Activated CD4-positive, alpha-beta T cell treated with anti-CD3 and anti-CD28 coated beads, Interleukin-2, amount 10 ng/mL, durations not matched to agents 24 days and 14 days (primary cell): ENCODE data around the gene GPR78. TPM values are rescaled to one million over a fixed set of nuclear protein-coding genes. Genes with fewer than 3 reads are reported as not detected.

ENCODE experiments used
- DNase-seq: peaks from one replicate; pipeline ENCODE4 v3.0.0; 2022
- H3K27ac Mint-ChIP-seq: one replicate; pipeline ENCODE4 v1.8.0; 2022; ENCODE audit warnings: mild to moderate bottlenecking, mixed read lengths
- H3K27me3 Mint-ChIP-seq: one replicate; pipeline ENCODE4 v1.8.0; 2022; ENCODE audit warnings: mixed read lengths
- H3K36me3 Mint-ChIP-seq: one replicate; pipeline ENCODE4 v1.8.0; 2022; ENCODE audit warnings: low read depth, mild to moderate bottlenecking, mixed read lengths
- H3K4me1 Mint-ChIP-seq: one replicate; pipeline ENCODE4 v1.8.0; 2021; ENCODE audit warnings: mixed read lengths
- H3K4me3 Mint-ChIP-seq: one replicate; pipeline ENCODE4 v1.8.0; 2022; ENCODE audit warnings: mild to moderate bottlenecking, moderate library complexity, mixed read lengths
- H3K9me3 Mint-ChIP-seq: one replicate; pipeline ENCODE4 v1.8.0; 2021; ENCODE audit warnings: mixed read lengths
- intact Hi-C: fragments of 100-400 bp; cut with micrococcal nuclease; formaldehyde crosslinking; loops from one replicate; pipeline ENCODE4 v1.15.1; 2023
- total RNA-seq: library from RNA; stranded (reverse); gene quantifications from 2 replicates; pipeline ENCODE4 v1.2.3, GENCODE V29; 2022

GPR78 gene
- total RNA-seq, 1 donor from 2014 or later: not detected

GRCh38 chr4:8591626-8592365 lies 11.6 kb downstream of the GPR78 start:
- Mint-ChIP-seq H3K4me3 (no peak overlapping the region), H3K36me3 (no peaks in the 10 kb centered on the region), H3K27ac (no peak overlapping the region), H3K27me3 (peaks cover 21% of the 10 kb centered on the region), H3K4me1 (no peaks in the 10 kb centered on the region), H3K9me3 (no peaks in the 10 kb centered on the region)
- DNase-seq: no peak
- intact Hi-C loops: loop anchor here (10.0 kb wide), 1 partner anchor 347 kb away; no protein-coding TSS in a partner anchor

- Mint-ChIP-seq H3K4me1 (no peaks in the 10 kb centered on the region), H3K4me3 (no peak within 1 kb of the TSS), H3K27me3 (peaks cover 21% of the 10 kb centered on the region), H3K27ac (no peak within 1 kb of the TSS), H3K36me3 (no peaks in the 10 kb centered on the region), H3K9me3 (no peaks in the 10 kb centered on the region)
- intact Hi-C loops: loop anchor here (10.0 kb wide), 1 partner anchor 348 kb away; no protein-coding TSS in a partner anchor
- DNase-seq: no peak
Observed at GRCh38 chr4:8592366-8593263, 12.4 kb downstream of the GPR78 start, which contains the start of gene CPZ. CPZ (plus strand) TSS chr4:8592765; CDS start chr4:8592834, 69 bp downstream.

GRCh38 chr4:8593264-8594096 lies 13.3 kb downstream of the GPR78 start:
- Mint-ChIP-seq H3K27me3 (peaks cover 21% of the 10 kb centered on the region), H3K4me1 (no peaks in the 10 kb centered on the region), H3K9me3 (no peaks in the 10 kb centered on the region), H3K27ac (no peak overlapping the region), H3K4me3 (no peak overlapping the region), H3K36me3 (no peaks in the 10 kb centered on the region)
- DNase-seq: no peak
- intact Hi-C loops: loop anchor here (1.0 to 10.0 kb wide), 2 partner anchors 125 to 349 kb away; no protein-coding TSS in a partner anchor

DNA sequence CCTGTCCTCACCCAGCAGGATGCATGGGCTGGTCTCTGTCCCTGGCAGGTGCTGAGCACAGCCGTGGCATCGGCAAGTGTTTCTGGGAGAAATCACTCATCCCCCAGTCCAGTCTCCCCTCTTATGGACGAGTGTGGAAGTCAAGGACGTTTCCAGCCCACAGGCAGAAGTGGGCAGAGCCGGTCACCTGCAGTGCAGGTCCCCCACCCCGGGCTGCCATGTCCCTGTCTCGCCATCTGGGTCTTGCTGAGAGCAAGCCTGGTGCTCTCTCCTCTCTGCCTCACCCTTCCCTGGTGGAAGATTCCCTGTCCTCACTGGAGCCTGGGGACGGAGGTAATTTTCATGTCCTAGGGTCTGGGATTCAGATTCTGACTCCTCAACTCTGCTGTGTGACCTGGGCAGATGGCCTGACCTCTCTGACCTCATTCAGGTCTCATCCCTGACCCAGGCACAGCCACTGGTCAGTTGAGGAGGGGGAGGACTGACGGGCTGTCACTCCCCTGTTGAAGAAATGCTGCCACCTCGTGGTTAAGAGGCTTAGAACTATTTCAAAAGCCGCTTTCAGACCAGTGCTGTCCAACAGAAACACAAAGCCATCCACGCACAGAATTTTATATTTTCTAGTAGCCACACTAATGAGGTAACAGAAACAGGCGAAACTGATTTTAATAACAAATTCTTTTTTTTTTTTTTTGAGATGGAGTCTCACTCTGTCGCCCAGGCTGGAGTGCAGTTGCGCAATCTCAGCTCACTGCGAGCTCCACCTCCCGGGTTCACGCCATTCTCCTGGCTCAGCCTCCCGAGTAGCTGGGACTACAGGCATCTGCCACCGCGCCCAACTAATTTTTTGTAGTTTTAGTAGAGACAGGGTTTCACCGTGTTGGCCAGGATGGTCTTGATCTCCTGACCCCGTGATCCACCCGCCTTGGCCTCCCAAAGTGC lies 14.2 kb downstream of the GPR78 start:
- Mint-ChIP-seq H3K9me3 (no peaks in the 10 kb centered on the region), H3K27ac (no peak overlapping the region), H3K4me1 (no peaks in the 10 kb centered on the region), H3K27me3 (peaks cover 21% of the 10 kb centered on the region), H3K4me3 (no peak overlapping the region), H3K36me3 (no peaks in the 10 kb centered on the region)
- intact Hi-C loops: loop anchor here (1.0 to 10.0 kb wide), 2 partner anchors 126 to 350 kb away; no protein-coding TSS in a partner anchor
- peak; percentile 71 for DNase-seq

DNA sequence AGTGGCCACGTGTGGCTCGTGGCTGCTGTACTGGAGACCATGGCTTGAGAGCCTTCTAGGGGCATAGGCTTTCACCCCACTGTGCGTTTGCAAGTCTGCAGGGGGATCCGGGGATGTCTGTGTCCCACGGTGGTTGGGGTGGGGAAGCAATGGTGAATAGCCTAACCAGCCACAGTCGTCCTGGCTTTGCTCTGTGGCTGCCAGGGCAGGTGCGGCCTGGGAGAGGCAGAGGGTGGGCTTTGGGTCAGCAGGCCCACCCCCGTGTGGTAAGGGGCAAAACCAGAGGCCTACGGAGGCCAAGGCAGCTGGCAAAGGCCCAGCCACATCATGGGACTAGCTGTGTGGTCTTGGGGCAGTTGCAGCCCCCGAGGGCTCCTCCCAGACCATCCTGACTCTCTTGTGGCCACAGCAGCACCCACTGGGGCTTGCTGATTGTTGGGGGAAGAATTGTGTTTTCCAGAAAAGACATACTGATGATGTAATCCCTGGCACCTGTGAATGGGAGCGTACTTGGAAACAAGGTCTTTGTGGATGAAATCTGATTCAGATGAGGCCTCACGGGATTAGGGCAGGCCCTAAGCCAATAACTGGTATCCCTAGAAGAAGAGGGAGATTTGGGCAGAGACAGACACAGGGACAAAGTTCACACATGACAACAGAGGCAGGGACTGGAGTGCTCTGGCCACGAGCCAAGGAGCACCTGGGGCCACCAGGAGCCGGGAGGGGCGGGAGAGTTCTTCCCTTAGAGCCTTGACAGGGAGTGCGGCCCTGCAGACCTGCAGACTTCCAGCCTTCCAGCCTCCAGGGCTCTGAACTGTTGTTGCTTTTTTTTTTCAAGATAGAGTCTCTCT lies 15.3 kb downstream of the GPR78 start:
- no peaks in the 10 kb centered on the region for H3K36me3 Mint-ChIP-seq
- intact Hi-C loops: loop anchor here (10.0 kb wide), 1 partner anchor 351 kb away; no protein-coding TSS in a partner anchor
- H3K27me3 Mint-ChIP-seq: peaks cover 21% of the 10 kb centered on the region
- no peaks in the 10 kb centered on the region for H3K9me3 Mint-ChIP-seq
- H3K27ac Mint-ChIP-seq: no peak overlapping the region
- no peak for DNase-seq
- H3K4me1 Mint-ChIP-seq: no peaks in the 10 kb centered on the region
- H3K4me3 Mint-ChIP-seq: no peak overlapping the region

DNA sequence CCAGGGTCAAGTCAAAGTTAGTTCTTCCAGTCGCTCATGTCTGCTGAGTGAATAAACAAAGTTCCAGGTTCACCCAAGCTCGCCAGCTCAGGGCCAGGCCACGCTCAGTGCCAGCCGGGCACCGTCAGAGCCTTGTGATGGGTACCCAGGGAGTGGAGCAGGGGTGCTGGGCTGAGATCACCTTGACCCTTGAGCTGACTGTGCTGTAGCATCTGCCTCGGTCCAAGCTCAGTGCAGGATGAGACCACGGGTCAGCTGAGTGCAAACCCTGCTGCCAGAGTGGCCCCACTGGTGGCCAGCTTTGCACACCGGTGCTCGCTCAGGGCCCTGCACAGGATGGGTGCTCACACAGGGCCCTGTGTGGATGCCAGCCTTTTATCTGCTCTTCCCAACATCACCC lies 16.7 kb downstream of the GPR78 start:
- H3K4me3 Mint-ChIP-seq: no peak overlapping the region
- no peaks in the 10 kb centered on the region for H3K9me3 Mint-ChIP-seq
- DNase-seq: no peak
- H3K36me3 Mint-ChIP-seq: no peaks in the 10 kb centered on the region
- intact Hi-C loops: loop anchor here (10.0 kb wide), 1 partner anchor 352 kb away; no protein-coding TSS in a partner anchor
- H3K4me1 Mint-ChIP-seq: no peaks in the 10 kb centered on the region
- peaks cover 14% of the 10 kb centered on the region for H3K27me3 Mint-ChIP-seq
- H3K27ac Mint-ChIP-seq: no peak overlapping the region

GRCh38 chr4:8597319-8597718 lies 17.1 kb downstream of the GPR78 start:
- no peak overlapping the region for H3K4me3 Mint-ChIP-seq
- DNase-seq: no peak
- H3K36me3 Mint-ChIP-seq: no peaks in the 10 kb centered on the region
- H3K4me1 Mint-ChIP-seq: no peaks in the 10 kb centered on the region
- intact Hi-C loops: loop anchor here (10.0 kb wide), 1 partner anchor 353 kb away; no protein-coding TSS in a partner anchor
- H3K27ac Mint-ChIP-seq: no peak overlapping the region
- no peaks in the 10 kb centered on the region for H3K9me3 Mint-ChIP-seq
- peaks cover 14% of the 10 kb centered on the region for H3K27me3 Mint-ChIP-seq

- Mint-ChIP-seq H3K4me3 (no peak overlapping the region), H3K4me1 (no peaks in the 10 kb centered on the region), H3K9me3 (no peaks in the 10 kb centered on the region), H3K27ac (no peak overlapping the region), H3K36me3 (no peaks in the 10 kb centered on the region), H3K27me3 (peaks cover 14% of the 10 kb centered on the region)
- DNase-seq: no peak
- intact Hi-C loops: loop anchor here (10.0 kb wide), 1 partner anchor 353 kb away; no protein-coding TSS in a partner anchor
Observed at GRCh38 chr4:8597791-8598190, 17.6 kb downstream of the GPR78 start.

DNA sequence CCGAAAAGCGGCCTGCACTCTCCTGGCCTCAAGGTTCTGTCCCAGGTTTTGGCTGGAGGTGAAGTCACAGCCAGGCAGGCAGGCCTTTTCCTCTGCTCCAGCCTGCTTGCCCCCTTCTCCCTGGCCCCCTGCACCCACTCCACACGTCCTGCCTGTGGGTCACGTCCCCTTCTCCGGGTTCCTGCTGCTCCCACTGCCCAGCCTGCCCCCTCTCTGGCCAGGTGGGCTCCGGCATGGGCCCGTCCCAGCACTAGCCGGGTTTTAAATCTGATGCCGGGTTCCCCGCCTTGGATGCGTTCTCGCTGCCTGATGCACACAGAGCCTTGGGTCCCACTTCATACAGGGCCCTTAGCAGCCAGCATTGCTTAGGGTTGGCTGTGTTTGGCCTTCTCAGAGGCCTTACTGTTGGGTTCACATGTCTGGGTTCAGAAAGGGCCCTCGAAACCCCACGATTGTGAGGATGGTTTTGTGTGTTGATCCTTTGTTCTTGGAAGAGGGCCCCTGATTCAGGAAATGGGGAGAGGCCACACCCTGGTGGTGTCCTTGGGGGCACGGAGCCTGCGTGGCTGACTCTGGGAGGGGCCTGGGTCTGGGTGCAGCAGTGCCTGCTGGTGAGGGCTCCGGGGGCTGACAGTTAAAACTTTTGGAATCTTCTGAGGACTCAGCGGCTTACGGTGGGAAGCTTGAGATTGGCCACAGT lies 18.3 kb downstream of the GPR78 start:
- H3K4me3 Mint-ChIP-seq: no peak overlapping the region
- peaks cover 9% of the 10 kb centered on the region for H3K27me3 Mint-ChIP-seq
- no peaks in the 10 kb centered on the region for H3K9me3 Mint-ChIP-seq
- no peak for DNase-seq
- H3K27ac Mint-ChIP-seq: no peak overlapping the region
- no peaks in the 10 kb centered on the region for H3K4me1 Mint-ChIP-seq
- intact Hi-C loops: loop anchor here (10.0 kb wide), 1 partner anchor 354 kb away; no protein-coding TSS in a partner anchor
- no peaks in the 10 kb centered on the region for H3K36me3 Mint-ChIP-seq

- no peak overlapping the region for H3K4me3 Mint-ChIP-seq
Observed at GRCh38 chr4:8599091-8599460, 18.9 kb downstream of the GPR78 start.

DNA sequence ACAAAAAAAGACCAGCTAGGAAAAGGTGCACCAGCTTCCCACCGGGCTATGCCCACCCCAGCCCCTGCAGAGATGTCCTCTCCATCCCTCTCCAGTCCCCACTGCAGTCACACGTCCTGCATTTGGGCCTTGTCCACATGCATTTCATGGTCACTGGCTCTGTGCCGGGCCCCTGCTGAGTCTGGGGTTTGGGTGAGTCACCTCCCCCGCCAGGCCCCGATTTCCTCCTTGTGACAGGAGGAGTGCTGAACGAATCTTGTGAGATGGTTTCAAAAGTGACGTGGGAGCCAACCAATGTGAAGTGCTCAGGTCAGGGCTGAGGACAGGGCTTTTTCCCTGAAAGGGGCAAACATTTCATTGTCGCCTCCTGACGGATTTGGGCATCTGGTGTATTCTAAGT lies 19.5 kb downstream of the GPR78 start:
- no peak for DNase-seq
- Mint-ChIP-seq H3K27ac (no peak overlapping the region), H3K4me1 (no peaks in the 10 kb centered on the region), H3K4me3 (no peak overlapping the region), H3K36me3 (no peaks in the 10 kb centered on the region), H3K9me3 (no peaks in the 10 kb centered on the region), H3K27me3 (no peaks in the 10 kb centered on the region)
- intact Hi-C loops: loop anchor here (10.0 kb wide), 1 partner anchor 355 kb away; no protein-coding TSS in a partner anchor

More at GRCh38 chr4:8599091-8599460, 18.9 kb downstream of the GPR78 start:
- Mint-ChIP-seq H3K27me3 (peaks cover 4% of the 10 kb centered on the region), H3K4me1 (no peaks in the 10 kb centered on the region), H3K27ac (no peak overlapping the region), H3K36me3 (no peaks in the 10 kb centered on the region), H3K9me3 (no peaks in the 10 kb centered on the region)
- intact Hi-C loops: loop anchor here (10.0 kb wide), 1 partner anchor 354 kb away; no protein-coding TSS in a partner anchor
- DNase-seq: no peak
